Heart right ventricle (tissue), 16 donors: ENCODE data around the gene TSHZ1. TPM values are rescaled to one million over a fixed set of nuclear protein-coding genes. Genes with fewer than 3 reads are reported as not detected.

Source experiments
- ATAC-seq, 8 donors: fragments of 200-7000 bp; cut with Tn5 transposase; one replicate each; pipeline ENCODE4 v1.9.1; 2020; ENCODE audit warnings: mild to moderate bottlenecking in 8 of 8, moderate library complexity in 8 of 8, moderate number of reproducible peaks in 1 of 8
- DNase-seq, 2 donors: peaks; one replicate each; pipeline ENCODE4 v3.0.0-alpha.2; 2020
- H3K27ac ChIP-seq, 10 donors: fragments of 200-600 bp; sonication (generic) in 2 of 10; one replicate each; pipeline versions ENCODE4 v1.5.0 to v1.8.0; 2020 to 2022; ENCODE audit warnings: mild to moderate bottlenecking in 3 of 10
- H3K27me3 ChIP-seq, 7 donors: fragments of 200-600 bp; one replicate each; pipeline ENCODE4 v1.8.0; 2021 to 2022; ENCODE audit warnings: mild to moderate bottlenecking in 2 of 7
- H3K36me3 ChIP-seq, 9 donors: fragments of 200-600 bp; sonication (generic) in 1 of 9; one replicate each; pipeline versions ENCODE4 v1.5.0 to v1.8.0; 2020 to 2022; ENCODE audit warnings: mild to moderate bottlenecking in 2 of 9
- H3K4me1 ChIP-seq, 9 donors: fragments of 200-600 bp; sonication (generic) in 1 of 9; one replicate each; pipeline versions ENCODE4 v1.5.0 to v1.8.0; 2020 to 2022; ENCODE audit warnings: mild to moderate bottlenecking in 4 of 9
- H3K4me3 ChIP-seq, 10 donors: fragments of 200-600 bp; sonication (generic) in 2 of 10; one replicate each; pipeline versions ENCODE4 v1.5.0 to v1.8.0; 2020 to 2022; ENCODE audit warnings: mild to moderate bottlenecking in 7 of 10, moderate library complexity in 2 of 10
- H3K9me3 ChIP-seq, 11 donors: fragments of 200-600 bp in 10 of 11; sonication (generic) in 2 of 11; one replicate each; pipeline versions ENCODE4 v1.5.0 to v1.8.0; 2013 to 2022; ENCODE audit warnings: mild to moderate bottlenecking in 2 of 11, control low read depth in 1 of 11, moderate library complexity in 1 of 11
- CTCF ChIP-seq, 9 donors: fragments of 200-600 bp; sonication (generic) in 2 of 9; IDR thresholded peaks; one replicate each; pipeline versions ENCODE4 v1.5.0 to v1.8.0; 2021 to 2022; ENCODE audit warnings: antibody characterized with exemption in 9 of 9, mild to moderate bottlenecking in 5 of 9, moderate library complexity in 1 of 9
- WGBS, 2 donors: extraction: QIAGEN DNeasy Blood & Tissue Kit; methylation state at CpG; one replicate each; pipeline ENCODE4 v1.1.7; 2013; ENCODE audit warnings: inconsistent platforms in 1 of 2; 5-methylcytosine and 5-hydroxymethylcytosine counted together
- intact Hi-C, 10 donors: fragments of 100-400 bp; cut with DNase I; formaldehyde crosslinking; loops; one replicate each; pipeline versions ENCODE4 v1.11.1 to v1.14.2; 2022
- polyA plus RNA-seq, 2 donors: library from polyadenylated mRNA; stranded (reverse); fragments of 200-250 nt; gene quantifications; one replicate each; pipeline ENCODE4 v1.2.3, GENCODE V29; 2013
- total RNA-seq, 10 donors: library from RNA; stranded (reverse); fragmentation: NEBNext Ultra II Directional in 3 of 10; extraction: Animal tissue kit (Norgen Biotek cat#: 25700) in 3 of 10; gene quantifications; one replicate each; pipeline versions ENCODE4 v1.2.1 to v1.2.4, GENCODE V29; 2021 to 2023
- donor health status: Arrhythmogenic right ventricular cardiomyopathy.
- donor health status: ischemic (EF 13 %, LVEDD 7.1; RV severe dilation, severe dysfunction).
- donor health status: healthy with polysubstance abuse.
- donor health status: DM: no; HTN: yes; CAD: no.
- donor health status: DM: no; HTN: no; CAD: no.
- donor health status: ischemic (EF 25% LVEDD 6.9; RV normal size, moderate dysfunction).
- donor health status: ischemic (EF 25% LVEDD 5.7; RV mildly dilated, moderate dysfunction).
- donor health status: healthy.
- donor health status: DM: yes; HTN: yes; CAD: no.
- donor health status: Ischemic cardiomyopathy.
- donor health status: ischemic (EF 35%, LVEDD 5.7; RV mildly dilated, moderate dysfunction).
- donor health status: nonischemic (EF 11% LVEDD 7.7; RV severe dilation, severe dysfunction).
- donor health status: DM: yes; HTN: yes; CAD: no.
- donor health status: PGD.
- donor health status: ischemic (EF 29% LVEDD 5.4; RV normal size, mild dysfunction).
- donor health status: nonischemic (EF 23%, LVEDD 6.1; RV moderate dilation, normal function).

TSHZ1 gene
- total and polyA plus RNA-seq, 12 donors = 4.8 to 22.9 (median 17.6) TPM

- no peaks in the 10 kb centered on the region for H3K27me3 ChIP-seq
- ATAC-seq (no peak), DNase-seq (no peak)
- H3K9me3 ChIP-seq = no peaks in the 10 kb centered on the region
- no peaks in the 10 kb centered on the region for H3K4me1 ChIP-seq
- H3K4me3 ChIP-seq = no peak overlapping the region
- intact Hi-C loops = no loop called here
- no peak overlapping the region for H3K27ac ChIP-seq
- no peak for TF ChIP-seq CTCF (IDR thresholded peaks at IDR 0.05)
- 92 to 97% methylated on average over 6 of the region's 6 CpGs for WGBS, 2 donors
- no peaks in the 10 kb centered on the region for H3K36me3 ChIP-seq
Observed at GRCh38 chr18:75336767-75337166, 126.2 kb downstream of the TSHZ1 start.

DNA sequence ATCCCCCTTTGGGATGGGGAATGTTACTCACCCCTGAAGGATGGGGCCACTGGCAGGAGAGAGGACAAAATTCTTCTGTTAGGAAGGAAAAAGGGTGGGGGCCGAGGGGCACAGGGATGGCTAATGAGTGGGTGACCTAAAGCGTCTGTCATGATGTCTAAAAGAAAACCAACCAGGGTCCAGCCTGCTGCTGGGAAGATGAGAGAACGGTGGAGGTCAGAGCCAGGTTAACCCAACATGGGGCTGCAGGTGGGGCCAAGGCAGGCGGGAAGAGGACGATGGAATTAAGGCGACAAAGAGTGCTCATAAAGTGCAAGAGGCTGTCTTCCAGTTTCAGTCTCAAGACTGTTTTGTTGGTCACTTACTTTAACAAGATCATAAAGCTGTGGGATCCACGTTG lies 126.8 kb downstream of the TSHZ1 start:
- peaks cover 0 to 3% (median 0%) of the 10 kb centered on the region in 7 donors for H3K27me3 ChIP-seq
- intact Hi-C loops = no loop called here
- no peak overlapping the region for H3K27ac ChIP-seq
- H3K36me3 ChIP-seq = no peaks in the 10 kb centered on the region
- 92 to 95% methylated on average over 7 of the region's 7 CpGs for WGBS, 2 donors
- H3K4me3 ChIP-seq = no peak overlapping the region
- no peaks in the 10 kb centered on the region for H3K4me1 ChIP-seq
- TF ChIP-seq CTCF (IDR thresholded peaks at IDR 0.05) = no peak
- DNase-seq (no peak), ATAC-seq (no peak)
- no peaks in the 10 kb centered on the region for H3K9me3 ChIP-seq

DNA sequence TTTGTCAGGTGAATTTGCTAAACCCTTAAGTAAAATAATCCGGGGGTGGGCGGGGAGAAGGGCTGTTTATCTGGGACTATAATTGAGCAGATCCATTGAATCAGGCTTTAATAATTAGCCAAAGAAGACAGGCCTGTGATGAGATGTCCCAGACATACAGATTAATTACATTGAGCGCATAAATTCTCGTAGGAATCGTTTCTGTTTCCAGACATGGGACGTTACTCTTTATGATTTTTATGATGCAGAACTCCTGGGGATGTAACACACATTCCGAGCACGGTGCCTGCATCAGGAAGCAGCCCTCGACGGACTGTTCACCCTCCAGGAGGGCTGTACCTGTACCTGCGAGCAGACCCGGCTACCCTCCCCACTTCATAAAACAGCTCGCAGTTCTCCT lies 128.0 kb downstream of the TSHZ1 start:
- Histone ChIP-seq H3K36me3 (no peaks in the 10 kb centered on the region), H3K4me3 (no peak overlapping the region), H3K4me1 (no peaks in the 10 kb centered on the region), H3K27ac (no peak overlapping the region), H3K27me3 (peaks cover 0 to 3% (median 0%) of the 10 kb centered on the region in 7 donors), H3K9me3 (no peaks in the 10 kb centered on the region)
- WGBS, 2 donors = 88 to 93% methylated on average over 13 of the region's 13 CpGs
- no peak for TF ChIP-seq CTCF (IDR thresholded peaks at IDR 0.05)
- intact Hi-C loops = no loop called here
- ATAC-seq = no peak
- DNase-seq = no peak

Other genes starting within 250 kb of the TSHZ1 start
- 10 to 100 TPM; 48.5 to 71.3 (median 58.8) TPM for gene PTGR3, start 1.7 kb upstream of the TSHZ1 start, total RNA-seq
- 10 to 100 TPM; 10.0 to 19.2 TPM for gene PTGR3, start 1.7 kb upstream of the TSHZ1 start, polyA plus RNA-seq
- gene SMIM21, start 216.9 kb downstream of the TSHZ1 start, total RNA-seq = not detected
- gene SMIM21, start 216.9 kb downstream of the TSHZ1 start, polyA plus RNA-seq = not detected